NCI-H526 treated with DMSO at 0.1 percent for 48 hours (cell line): ENCODE data around the gene NRG2.

ENCODE experiments used
- DNase-seq: peaks from one replicate; lab custom pipeline; 2025; lab: John Stamatoyannopoulos, UW

The NRG2 gene

DNA sequence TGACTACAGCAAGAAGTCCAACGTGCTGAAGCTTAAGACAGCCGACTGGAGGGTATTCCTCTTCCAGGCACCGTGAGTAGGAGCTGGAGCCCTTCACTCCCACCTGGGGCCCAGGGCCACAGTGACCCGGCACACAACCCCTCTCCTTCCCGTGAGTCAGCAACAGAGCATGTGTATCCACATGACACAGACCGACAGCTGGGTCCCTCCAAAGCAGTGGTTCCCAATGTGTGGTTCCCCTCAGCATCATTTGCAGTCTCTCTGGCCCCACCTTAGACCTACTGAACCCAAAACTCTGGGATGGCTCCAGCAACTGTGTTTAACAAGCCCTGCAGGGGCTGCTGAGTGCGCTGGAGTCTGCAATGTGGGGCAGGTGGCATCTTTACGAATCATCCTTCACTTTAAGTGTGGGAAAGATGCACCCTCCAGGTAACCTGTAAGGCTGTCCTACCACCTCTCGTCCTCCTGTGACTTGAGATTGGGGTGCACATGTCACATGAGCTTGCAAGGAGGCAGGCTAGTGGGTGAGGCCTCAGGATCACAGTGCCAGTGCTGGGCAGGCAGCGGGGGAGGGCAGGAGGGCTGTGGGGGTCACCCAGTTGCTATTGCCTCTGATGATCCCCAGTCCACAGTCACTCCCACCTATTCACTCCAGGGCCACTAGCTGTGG, 205.3 kb downstream of the NRG2 start:
- no peak for DNase-seq

DNA sequence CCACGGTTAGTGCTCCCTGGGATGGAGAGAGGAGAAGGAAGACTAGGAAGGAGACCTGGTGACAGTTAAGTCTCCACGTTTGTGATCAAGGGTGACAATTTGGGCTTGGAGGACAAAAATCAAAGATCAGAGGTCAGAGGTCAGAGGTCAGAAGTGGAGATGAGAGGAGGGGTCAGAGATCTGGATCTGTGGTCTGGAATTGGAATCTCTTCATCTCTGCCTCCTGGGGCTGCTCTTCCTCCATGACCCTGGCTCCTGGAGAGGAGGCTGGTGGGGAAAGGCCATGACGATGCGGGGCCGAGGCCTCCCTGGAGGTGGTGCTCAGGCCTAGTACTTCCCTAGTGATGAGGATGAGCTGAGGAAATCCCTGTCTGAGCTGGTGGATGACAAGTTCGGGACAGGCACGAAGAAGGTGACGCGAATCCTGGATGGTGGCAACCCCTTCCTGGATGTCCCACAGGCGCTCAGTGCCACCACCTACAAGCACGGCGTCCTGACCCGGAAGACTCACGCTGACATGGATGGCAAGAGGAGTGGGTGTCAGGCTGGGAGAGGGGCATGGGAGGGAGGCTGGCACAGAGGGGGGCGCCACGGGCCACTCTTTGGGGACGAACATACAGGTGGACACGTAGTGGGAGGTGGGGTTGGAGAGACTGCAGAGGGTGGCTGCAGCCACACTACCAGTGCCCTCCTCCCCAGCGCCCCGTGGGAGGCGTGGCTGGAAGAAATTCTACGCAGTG, 206.5 kb downstream of the NRG2 start:
- no peak for DNase-seq

DNA sequence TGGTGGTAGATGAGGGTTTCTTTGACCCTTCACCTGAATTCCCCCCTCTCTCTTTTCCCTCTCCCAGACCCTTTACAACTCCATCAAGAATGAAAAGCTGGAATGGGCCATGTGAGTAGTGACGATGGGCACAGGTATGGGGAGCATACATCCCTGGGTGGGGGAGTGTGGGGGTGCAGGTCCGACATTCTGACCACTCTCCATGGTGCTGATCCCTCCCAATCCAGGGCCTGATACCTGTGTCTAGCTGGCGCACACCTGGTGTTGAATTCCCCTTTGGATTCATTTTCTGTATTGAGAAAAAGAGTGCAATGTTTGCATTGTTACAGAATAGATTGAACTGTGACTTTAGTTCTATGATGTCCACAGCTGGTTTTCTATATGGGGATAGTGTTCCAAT, 207.4 kb downstream of the NRG2 start:
- no peak for DNase-seq

DNA sequence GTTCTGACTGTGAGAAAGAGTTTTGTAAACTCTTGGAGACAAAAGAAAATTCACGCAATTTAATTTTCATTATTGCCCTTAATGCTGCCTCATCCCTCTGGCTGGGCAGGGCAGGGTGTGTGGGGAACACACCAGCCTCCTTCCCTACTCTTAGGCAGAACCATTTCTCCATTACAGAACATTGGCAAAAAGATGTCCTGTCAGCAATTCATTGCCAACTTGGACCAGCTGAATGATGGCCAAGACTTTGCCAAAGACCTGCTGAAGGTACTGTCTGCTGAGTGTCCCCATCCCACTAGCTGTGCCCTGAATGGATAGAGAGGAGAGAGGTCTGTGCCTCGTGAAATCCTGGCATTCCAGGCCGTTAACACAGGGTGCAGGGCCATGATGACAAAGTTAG, 209.6 kb downstream of the NRG2 start:
- DNase-seq: no peak

DNA sequence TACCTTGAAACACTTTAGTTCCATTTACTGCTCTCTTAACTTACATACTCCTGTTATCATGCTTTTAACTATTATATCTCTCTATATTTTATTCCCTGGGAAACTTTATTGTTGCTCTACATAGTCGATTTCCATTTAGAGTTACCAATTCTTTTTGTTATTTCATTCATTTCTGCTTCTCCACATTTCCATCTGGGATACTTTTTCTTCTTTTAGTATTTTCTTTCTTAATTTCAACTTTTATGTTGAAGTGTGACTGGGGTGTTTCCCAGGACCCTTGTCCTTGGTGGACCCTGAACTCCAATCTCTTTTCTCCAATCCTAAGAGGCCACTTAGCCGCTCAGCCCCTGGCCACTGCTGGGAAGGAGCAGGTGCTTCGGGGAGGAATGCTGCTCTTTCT, 211.5 kb downstream of the NRG2 start:
- no peak for DNase-seq

DNA sequence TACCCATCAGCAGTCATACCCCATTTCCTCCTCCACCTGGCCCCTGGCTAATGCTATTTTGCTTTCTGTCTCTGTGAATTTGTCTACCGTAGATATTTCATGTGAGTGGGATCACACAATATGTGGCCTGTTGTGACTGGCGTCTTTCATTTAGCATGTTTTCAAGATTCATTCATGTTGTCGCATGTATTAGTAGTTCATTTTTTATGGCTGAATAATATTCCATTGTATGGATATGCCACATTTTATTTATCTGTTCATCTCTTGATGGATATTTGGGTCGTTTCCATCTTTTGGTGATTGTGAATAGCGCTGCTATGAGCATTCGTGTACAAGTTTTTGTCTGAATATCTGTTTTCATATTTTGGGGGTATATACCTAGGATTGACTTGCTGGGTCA, 213.6 kb downstream of the NRG2 start:
- DNase-seq: no peak

DNA sequence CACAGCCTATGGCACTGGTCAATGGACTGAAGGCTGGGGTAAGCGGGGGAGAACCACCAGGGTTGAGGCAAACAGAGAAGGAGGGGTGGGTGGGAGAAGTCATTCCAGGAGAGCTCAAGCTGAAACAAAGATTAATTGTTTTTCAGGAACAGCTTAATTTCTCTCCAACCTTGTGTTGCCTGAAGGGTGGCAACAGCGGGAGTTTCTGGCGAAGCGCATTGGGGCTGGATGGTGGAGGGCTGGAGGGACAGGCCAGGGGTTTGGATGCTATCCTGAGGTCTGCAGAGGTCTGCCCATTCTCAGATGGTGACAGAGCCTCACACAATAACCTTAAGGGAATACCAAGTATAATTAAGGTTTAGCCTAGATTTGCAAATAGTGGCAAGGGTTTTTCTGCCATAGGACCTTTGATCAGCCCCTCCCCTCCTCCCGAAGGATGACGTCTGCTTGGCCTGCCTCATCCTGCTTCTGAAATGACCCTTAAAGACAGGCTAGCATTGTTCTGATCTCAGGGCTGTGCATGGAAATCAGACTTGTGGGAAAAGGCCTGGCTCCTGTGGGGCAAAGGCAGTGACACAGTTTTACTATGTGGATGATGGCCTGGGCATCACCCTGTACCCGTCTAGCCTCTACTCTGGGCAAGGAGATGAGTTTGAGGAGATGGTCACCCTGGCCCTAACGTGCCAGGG, 214.7 kb downstream of the NRG2 start:
- DNase-seq: peak; percentile 11

DNA sequence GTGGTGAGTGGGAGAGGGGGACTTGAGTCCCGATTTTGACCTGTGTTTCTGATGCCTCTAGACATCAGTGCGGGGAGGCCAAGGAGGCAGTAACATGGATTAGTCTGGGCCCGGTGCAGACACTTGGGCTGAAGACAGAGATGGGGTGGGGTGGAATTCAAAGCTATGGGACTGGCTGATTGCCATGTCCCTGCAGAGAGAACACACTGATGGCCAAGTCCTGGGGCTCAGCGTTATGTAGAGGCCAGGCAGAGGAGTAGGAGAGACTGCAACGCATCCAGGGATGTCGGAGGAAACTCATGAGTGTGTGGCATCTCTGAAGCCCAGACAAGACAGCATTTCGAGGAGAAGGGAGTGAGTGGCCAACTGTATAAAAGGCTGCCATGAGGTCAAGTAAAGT, 217.4 kb downstream of the NRG2 start:
- DNase-seq: no peak

DNA sequence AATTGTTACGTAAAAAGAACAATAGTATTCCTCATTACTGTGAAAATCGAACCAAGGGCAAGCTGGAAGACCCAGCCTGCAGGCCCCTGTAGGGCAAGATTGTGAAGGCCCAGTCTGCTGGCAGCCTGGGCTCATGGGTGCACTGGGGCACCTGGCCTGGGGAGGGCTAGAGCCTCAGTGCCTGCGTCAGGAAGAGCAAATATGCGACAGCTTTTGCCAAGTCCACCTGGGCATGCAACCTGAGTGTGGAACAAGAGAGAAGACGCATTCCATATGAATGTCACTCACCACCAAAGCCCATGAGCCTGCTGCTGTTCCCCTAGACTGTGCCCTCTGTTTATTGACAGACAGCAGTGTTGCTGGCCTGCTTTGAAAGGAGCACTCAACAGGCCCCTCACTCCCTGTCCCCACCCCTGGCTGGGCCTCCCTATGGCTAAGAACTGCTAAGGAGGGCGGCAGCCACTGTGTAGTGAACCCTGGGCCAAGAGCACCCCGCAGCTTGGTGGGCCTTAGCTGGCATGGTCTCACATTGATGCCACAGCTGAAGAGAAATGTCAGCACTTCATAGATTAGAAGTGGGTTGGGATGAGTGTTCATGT, 219.2 kb downstream of the NRG2 start:
- DNase-seq: no peak

DNA sequence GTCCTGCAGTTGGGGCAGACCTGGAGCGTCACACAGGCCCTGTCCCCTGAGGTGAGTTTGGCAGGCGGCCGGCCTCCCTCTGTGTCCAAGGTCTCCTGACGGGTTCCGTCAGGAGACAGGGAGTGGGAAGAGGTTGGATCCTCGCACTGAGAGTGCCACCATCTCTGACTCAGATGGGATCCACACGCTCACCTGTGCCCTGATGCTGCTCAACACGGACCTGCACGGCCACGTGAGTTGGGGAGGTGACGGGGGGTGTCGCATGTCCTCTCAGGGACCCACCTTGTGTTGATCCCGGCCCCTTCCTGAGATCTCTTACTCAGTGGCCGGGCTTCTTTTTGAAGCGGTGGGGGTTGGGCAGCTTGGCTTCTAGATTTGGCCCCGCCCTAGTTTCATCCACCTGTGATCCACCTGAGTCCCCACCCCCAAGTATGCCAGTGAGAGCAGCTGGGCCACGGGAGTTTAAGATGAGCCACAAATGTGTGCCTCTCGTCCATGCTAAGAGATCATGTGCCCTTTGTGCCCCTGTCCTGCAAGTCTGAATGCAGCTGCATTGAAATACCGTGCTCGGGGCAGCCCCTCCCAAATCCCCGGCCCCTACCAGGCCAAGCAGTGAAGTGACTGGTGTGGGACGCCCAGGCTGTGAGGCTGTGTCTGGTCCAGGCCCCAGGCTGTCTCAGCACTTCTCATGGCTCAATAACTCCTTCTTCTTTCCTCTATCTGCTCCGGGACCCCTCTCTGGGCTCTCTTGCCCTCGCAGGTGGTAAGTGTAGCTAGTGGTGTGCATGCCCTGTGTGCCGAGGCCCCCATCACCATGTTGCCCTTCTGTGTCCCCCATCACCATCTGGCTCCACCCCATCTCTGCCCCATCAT, 220.3 kb downstream of the NRG2 start:
- no peak for DNase-seq

DNA sequence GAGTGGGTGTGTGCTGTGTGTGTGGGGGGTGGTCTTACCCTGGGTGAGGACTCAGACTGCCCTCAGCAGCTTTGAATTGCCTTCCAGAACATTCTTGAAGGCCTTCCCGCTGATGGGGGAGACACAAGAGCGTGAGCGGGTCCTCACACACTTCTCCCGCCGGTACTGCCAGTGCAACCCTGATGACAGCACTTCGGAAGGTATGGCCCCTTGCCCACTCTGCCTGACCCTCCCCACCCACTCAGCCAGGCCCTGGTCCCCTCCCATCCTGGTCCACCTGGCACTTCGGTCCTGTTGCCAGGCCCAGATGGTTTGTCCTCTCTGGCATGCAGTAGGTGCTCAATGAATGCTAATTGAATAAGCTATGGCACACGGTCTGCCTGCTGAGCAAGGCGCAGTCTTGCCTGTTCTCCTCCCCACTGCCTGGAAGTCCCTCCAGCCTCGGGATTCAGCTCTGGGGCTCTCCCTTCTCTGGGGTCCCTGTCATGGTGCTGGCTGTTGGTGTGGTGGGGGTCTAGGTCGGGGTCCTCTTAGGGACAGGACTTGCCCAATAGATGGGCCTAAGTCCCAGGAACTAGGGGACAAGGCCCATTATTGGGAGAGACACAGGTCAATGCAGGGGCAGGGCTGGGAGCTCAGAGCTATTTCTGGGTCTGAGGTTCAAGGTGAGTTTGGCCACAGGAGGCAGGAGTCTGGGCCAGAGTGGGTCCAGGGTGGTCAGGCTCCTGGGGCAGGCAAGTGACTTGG, 221.1 kb downstream of the NRG2 start:
- DNase-seq: no peak

DNA sequence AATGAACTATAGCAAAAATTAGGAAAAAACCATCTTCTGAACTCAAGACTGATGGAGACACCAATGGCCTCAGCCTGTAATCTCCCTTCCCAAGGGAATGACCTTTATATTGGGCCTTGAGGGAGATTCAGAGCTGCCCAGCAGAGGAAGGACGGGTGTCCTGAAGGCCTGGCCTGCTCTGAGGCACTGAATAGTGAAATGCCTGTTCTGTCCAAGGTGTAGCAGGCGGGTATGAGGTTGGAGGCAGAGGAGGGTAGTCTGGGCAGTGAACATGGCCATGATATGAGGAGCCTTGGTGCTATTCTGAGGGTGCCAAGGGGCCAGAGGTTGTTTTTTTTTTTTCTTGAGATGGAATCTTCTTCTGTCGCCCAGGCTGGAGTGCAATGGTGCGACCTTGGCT, 222.5 kb downstream of the NRG2 start:
- no peak for DNase-seq

DNA sequence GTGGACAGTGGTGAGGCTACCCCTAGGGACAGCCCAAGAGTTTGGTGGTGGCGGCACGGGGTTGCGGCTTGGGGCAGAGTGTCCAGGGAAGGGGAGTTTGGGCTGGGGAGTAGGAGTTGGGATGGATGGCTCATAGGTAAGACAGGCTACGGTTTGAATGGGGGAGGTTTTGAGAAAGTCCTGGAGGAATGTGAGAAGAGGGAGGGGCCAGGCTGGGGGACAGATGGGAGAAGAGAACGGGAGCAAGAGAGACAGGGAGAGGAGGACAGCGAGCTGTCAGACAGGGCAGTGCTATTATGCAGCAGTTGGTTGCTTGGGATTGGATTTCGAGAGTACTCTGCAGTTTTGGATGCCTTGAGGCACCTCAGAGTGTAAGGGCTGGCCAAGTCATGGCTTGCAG, 223.0 kb downstream of the NRG2 start:
- no peak for DNase-seq

DNA sequence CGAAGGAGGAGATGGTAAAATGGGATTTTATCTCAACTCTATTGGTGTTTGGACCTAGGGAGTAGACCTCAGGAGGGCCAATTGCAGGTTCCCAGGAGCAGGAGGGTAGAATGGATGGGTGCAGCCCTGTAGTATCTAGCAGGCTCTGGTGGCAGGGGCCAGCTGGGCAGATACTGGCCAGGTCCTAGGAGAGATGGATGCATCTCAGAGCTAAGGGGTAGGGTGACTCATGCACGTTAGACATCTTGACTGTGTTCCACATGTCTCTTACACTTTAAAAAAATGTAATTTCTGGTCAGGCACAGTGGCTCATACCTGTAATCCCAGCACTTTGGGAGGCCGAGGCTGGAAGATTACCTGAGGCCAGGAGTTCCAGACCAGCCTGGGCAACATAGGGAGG, 225.1 kb downstream of the NRG2 start:
- no peak for DNase-seq

DNA sequence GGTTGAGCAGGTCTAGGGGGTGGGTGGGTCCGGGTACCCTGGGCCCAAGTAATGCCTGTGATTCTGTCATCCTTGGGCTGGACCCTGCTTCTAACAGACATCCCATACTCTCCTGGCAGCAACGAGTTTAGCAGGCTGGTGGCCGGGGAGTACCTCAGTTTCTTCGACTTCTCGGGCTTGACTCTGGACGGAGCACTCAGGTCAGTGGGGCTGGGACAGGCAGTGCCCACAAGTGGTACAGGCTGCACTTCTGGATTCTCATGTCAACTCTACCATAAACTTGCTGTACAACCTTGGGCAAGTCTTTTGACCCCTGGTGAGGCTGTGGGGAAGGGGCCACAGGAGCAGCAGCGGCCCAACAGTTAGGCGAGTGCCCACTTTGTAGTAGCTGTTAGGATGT, 225.7 kb downstream of the NRG2 start:
- DNase-seq: no peak

DNA sequence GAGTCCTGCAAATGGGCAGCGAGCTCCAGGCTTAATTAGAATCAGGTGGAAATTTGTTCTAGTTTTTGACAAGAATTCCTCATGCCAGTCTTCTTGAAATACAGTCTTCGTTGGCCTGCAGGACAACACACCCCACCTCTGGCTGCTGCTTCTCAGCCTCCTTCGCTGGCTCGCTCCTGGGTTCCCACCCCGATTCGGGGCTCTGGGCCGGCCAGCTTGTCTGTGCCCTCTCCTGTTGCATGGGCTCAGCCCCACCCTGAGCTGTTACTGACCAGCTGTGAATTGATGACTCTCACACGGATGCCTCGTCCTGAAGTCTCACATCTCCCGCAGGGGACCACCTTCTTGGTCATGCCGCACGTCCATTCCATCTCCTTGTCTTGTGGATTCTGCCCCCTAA, 226.5 kb downstream of the NRG2 start:
- no peak for DNase-seq

DNA sequence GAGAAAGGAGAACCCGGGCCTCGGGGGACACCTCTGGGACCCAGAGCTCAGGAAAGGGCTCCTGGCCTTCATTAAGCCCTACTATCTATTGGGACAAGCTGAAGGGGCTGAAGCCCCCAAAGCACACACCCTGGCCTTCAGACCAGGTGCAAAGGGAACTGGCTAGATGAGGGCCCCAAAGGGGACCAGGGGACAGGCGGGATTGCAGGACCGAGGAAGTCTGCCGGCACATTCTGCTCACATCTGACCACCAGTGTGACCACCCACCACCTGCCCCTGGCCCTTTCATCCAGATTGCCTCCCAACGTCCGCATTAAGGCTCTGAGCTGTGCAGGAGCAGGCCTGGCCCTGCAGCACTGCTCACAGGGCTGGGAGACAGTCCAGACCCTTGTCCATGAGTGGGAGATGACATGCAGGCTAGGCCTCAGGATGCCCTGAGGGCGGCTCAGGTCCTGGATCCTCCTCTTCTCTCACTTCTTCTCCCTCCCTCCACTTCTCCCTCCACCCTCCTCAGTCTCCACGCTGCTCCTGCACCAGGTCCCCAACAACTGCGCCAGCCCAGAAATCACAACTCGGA, 228.3 kb downstream of the NRG2 start:
- DNase-seq: no peak

DNA sequence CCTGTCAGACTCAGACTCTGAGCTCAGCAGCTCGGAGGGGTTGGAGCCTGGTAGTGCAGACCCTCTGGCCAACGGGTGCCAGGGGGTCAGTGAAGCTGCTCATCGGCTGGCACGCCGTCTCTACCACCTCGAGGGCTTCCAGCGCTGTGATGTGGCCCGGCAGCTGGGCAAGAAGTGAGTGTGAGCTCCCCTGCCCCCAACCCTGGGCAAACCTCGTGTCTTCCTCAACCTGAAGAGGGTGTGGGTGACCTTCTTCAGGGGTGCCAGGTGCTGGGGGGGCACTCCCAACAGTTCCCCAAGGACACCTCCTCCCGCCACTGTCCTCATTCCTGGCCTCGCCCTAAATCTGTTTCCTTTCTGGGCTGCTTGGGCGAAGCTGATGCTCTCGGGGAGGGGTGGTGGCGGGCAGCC, 228.9 kb downstream of the NRG2 start:
- DNase-seq: no peak

DNA sequence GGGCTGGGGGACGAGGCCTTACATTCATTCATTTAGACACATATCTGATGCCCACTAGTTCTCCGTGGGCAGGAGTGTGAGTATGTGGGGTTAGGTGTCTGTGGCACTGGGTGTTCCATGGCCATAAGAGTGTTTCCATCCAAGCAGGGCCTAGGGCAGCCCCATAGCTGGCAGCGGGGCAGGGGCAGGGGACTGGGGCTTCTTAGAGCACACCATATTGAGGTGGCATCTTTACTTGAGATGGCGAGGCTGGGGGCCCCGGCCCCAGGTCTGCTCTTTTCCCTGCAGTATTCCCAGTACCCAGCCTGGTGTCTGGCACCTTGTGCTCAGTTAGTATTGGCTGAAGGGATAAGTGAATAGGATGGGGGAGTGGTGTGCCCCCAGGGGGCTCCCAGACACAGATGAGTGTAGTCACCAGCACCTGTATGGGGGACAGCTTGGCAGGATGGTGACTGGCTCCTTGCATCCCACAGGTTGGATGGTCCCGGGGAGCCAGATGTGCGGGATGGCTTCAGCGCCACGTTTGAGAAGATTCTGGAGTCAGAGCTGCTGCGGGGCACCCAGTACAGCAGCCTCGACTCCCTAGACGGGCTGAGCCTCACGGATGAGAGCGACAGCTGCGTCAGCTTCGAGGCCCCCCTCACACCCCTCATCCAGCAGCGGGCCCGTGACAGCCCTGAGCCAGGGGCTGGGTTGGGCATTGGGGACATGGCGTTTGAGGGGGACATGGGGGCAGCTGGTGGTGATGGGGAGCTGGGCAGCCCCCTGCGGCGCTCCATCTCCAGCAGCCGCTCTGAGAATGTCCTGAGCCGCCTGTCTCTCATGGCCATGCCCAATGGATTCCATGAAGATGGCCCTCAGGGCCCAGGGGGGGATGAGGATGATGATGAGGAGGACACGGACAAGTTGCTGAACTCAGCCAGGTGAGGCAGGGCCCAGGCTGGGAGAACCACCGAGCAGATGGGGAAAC, 230.0 kb downstream of the NRG2 start:
- no peak for DNase-seq

DNA sequence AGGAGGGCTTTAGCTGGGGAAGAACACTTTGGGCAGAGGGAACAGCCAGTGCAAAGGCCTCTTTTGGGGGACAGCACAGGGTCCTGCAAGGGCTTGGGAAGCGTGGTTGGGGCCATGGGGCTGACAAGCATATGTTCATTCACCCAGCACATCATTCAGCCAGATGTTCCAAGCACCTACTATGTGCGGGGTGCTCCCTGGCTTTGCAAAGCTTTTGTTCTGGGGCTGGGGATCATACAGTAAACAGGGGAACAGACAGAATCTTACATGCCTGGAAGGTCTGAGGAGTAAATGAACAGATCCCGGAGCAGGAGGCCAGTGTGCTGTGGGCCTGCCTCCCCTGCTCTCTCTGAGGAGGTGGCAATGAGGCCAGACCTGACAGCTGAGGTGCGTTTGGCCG, 230.8 kb downstream of the NRG2 start:
- DNase-seq: no peak
